ENCODE results near the gene PTGIS.
A peak's percentile ranks its signal among the peaks of the same experiment; 100 is the strongest.

PTGIS gene

DNA sequence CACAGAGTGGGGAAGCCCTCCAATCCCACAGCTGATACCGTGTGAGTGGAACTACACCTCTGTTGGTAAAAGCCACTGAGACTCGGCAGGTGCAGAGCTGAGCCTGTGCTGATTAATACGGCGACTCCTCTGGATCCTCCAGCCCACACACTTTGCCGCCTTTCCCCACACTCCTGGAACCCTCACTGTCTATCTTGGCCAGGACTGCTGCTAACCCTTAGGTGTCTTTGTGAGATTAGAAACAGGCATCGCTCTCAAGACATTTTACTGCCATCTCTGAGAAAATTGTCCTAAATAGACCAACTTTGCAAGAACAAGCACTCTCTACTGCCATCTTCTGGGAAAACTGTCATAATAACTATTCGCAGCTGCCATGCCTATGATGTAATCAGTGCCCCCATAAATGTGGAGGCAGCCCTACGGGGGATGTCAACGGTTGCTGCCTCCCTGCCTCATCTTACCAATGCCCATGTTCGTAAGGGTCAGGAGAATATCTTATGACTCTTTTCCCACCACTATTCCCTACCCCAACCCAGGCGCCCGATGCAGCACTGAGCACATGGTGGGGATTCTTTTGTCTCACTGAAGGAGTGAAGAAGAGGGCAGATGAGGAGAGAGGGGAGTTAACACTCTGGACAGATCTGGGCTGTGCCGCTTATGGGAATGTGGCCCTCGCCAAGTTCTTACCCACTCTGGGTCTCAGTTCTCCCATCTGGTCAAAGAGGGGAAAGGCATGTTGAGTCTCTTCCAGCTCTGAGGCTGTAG, 59.3 kb downstream of the PTGIS start:
- no peak for TF ChIP-seq ZFX (IDR thresholded peaks at IDR 0.05; ENCODE audit: borderline replicate concordance)
- TF ChIP-seq, protein P1, sequence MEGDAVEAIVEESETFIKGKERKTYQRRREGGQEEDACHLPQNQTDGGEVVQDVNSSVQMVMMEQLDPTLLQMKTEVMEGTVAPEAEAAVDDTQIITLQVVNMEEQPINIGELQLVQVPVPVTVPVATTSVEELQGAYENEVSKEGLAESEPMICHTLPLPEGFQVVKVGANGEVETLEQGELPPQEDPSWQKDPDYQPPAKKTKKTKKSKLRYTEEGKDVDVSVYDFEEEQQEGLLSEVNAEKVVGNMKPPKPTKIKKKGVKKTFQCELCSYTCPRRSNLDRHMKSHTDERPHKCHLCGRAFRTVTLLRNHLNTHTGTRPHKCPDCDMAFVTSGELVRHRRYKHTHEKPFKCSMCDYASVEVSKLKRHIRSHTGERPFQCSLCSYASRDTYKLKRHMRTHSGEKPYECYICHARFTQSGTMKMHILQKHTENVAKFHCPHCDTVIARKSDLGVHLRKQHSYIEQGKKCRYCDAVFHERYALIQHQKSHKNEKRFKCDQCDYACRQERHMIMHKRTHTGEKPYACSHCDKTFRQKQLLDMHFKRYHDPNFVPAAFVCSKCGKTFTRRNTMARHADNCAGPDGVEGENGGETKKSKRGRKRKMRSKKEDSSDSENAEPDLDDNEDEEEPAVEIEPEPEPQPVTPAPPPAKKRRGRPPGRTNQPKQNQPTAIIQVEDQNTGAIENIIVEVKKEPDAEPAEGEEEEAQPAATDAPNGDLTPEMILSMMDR (IDR thresholded peaks at IDR 0.05): peak; percentile 83
- H3K27ac ChIP-seq: no peak overlapping the region

GRCh38 chr20:49507741-49508434, 60.0 kb downstream of the PTGIS start:
- no peak overlapping the region for H3K27ac ChIP-seq
- no peak for TF ChIP-seq ZFX (IDR thresholded peaks at IDR 0.05; ENCODE audit: borderline replicate concordance)
- TF ChIP-seq, protein P1 (IDR thresholded peaks at IDR 0.05): no peak

DNA sequence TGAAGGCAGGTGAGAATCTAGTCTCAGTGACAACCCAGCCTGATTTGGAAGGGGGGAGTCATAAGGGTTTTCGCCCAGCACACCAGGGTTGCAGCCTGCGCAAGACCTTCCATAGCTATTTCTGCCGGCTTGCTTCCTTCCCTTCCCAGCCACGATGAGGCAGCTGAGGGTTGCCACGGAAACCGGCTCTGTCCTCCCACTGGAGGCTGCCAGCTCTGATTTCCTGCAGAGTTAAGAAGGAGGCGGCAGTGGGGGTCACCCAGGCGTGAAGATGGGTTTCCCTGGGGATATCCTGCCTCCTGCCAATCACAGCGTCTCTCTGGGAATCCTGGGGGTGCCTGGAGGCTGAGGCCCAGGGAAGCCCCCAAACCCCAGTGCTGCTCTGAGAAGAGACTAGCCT, 62.4 kb downstream of the PTGIS start:
- H3K27ac ChIP-seq: no peak overlapping the region
- TF ChIP-seq, protein P1 (IDR thresholded peaks at IDR 0.05): no peak
- TF ChIP-seq ZFX (IDR thresholded peaks at IDR 0.05; ENCODE audit: borderline replicate concordance): no peak

DNA sequence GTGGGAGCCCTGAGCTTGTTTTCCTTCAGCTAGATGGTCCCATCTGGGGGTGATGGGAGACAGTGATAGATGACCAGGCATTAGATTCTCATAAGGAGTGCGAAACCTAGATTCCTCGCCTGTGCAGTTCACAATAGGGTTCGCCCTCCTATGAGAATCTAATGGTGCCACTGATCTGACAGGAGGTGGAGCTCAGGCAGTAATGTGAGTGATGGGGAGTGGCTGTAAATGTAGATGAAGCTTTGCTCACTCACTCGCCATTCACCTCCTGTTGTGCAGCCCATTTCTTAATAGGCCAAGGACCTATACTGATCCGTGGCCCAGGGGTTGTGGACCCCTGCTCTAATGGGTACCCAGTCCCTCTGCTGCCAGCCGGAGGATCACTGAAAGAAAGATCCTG, 64.8 kb downstream of the PTGIS start:
- TF ChIP-seq, protein P1 (IDR thresholded peaks at IDR 0.05): no peak
- TF ChIP-seq ZFX (IDR thresholded peaks at IDR 0.05; ENCODE audit: borderline replicate concordance): no peak
- no peak overlapping the region for H3K27ac ChIP-seq

DNA sequence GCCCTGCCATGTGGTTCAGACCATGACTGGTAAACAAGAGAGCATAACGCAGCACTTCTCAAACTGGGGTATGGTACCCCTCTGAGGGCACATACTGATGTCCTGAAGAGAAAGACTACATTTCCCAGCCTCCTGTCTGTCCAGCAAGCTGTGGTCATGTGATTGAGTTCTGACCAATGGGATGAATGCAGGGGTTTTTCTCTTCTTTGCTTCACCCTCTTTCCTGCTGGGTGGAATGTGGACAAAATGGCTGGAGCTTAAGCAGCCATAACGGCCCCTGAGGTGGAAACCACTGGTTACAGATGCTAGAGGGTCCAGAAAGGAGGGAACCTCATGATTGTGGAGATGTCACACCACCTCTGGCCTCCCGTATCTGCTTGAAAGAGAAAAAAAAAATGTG, 66.0 kb downstream of the PTGIS start:
- TF ChIP-seq ZFX (IDR thresholded peaks at IDR 0.05; ENCODE audit: borderline replicate concordance): no peak
- TF ChIP-seq, protein P1 (IDR thresholded peaks at IDR 0.05): no peak

DNA sequence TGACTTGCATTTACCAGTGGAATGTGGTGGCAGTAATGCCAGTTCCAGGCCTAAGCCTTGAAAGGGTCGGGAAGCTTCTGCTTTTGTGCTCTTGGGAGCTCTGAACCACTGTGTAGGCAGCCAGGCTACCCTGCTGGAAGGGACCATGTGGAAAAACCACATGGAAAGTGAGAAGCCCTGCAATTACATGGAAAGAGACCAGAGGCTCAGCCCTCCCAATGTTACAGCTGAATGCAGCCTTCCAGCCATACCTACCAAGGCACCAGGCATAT, 70.6 kb downstream of the PTGIS start:
- TF ChIP-seq, protein P1 (IDR thresholded peaks at IDR 0.05): no peak
- no peak for TF ChIP-seq ZFX (IDR thresholded peaks at IDR 0.05; ENCODE audit: borderline replicate concordance)

More for the DNA sequence above, 66.0 kb downstream of the PTGIS start:
- H3K27ac ChIP-seq: no peak overlapping the region

More for the DNA sequence above, 70.6 kb downstream of the PTGIS start:
- H3K27ac ChIP-seq: no peak overlapping the region

All from 22Rv1 (cell line).